ENCODE data around the gene SHCBP1.
A peak's percentile ranks its signal among the peaks of the same experiment; 100 is the strongest.
"Not testable (repeated sequence)": the region's sequence is repeated elsewhere in the genome, so short reads cannot be mapped to it uniquely, and the experiment has no call there.

SHCBP1 gene, protein sequence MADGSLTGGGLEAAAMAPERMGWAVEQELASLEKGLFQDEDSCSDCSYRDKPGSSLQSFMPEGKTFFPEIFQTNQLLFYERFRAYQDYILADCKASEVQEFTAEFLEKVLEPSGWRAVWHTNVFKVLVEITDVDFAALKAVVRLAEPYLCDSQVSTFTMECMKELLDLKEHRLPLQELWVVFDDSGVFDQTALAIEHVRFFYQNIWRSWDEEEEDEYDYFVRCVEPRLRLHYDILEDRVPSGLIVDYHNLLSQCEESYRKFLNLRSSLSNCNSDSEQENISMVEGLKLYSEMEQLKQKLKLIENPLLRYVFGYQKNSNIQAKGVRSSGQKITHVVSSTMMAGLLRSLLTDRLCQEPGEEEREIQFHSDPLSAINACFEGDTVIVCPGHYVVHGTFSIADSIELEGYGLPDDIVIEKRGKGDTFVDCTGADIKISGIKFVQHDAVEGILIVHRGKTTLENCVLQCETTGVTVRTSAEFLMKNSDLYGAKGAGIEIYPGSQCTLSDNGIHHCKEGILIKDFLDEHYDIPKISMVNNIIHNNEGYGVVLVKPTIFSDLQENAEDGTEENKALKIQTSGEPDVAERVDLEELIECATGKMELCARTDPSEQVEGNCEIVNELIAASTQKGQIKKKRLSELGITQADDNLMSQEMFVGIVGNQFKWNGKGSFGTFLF

DNA sequence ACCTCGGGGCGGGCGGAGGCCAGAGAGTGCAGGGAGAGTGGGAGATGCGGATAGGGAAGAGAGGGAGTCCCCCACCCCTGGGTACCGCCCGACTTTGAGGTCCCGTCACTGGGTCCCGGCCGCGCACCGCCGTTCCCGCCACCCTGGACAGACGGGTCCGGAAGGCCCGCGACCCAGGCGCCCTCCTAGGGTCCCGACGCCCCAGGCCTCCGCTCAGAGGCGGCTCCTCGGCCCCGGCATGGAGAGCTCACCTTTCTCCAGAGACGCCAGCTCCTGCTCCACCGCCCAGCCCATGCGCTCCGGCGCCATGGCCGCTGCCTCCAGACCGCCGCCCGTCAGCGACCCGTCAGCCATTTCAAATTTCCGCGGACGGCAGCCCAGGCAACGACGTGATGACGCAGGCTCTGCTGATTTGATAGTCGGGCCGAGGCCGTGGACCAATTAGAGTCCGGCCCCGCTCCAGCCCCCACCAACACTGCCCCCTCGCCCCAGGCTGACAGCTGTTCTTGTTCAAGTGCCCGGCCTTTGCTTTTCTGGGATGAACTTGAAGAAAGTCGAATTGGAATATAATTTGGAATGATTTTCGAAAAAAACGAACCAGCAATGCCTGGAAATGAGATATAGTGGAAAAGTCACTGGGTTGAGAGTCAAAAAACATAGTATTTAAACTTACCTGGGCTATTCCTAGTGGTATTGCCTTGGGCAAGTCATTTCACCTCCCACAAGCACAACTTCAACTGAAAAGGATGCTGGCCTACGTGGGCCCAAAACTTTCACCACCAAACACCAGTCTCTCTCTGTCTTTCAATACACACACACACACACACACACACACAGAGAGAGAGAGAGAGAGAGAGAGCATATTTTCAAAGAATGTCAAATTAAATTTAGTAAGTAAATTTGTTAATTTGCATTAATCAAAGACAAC lies at the start of gene SHCBP1:
TSS of gene SHCBP1 (minus strand) at position 374 of the 928 bp plus-strand sequence. CDS start at position 354, 20 bp downstream.
- DNase-seq (ENCODE audit: low read depth), result peak; percentile 25

DNA sequence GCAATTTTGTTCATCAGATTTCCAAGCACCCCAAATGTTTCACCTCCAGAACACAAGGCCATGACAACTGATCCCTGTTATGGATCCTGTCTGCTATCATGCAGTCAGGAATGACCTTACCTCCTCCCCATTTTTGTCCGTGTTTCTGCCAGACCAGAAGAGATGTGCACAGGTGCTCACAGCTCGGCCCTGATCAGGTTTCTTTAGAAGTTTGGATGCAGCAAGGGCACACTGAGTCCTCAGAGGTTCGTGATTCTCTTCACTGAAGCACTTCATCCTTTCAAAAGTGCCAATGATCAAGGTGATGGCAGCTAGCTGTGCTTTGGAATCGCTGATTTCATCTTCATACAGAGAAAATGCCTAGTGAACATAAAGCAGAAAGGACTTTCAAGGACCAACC lies 40.9 kb upstream of the SHCBP1 start:
- no peak for DNase-seq (ENCODE audit: low read depth)

DNA sequence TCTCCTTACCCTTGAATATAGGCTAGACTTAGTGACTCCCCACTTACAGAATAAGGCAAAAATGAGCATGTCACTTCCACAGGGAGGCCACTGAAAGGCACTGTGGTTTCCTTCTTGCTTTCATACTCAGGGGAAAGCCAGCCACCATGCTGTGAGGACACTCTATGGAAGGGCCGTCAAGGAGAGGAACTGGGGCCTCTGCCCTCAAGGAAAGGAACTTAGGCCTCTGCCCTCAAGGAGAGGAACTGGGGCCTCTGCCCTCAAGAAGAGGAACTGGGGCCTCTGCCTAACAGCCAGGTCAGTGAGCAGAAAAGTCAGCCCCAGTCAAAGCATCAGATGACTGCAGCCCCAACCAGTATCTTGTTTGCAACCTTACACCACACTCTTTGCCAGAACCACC lies 37.7 kb upstream of the SHCBP1 start:
- DNase-seq (ENCODE audit: low read depth), result no peak

DNA sequence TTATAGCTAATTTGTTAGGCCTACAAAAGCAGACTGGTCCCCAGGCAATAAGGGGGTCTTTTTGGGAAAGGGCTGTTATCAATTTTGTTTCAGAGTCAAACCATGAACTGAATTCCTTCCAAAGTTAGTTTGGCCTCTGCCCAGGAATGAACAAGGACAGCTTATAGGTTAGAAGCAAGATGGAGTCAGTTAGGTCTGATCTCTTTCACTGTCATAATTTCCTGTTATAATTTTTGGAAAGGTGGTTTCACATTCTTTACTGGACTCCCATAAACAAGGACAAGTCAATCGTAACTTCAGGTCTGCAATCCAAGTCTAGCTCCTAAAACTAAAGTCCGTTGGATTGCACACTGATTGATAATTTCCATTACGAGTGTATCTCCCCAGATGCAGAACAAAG lies 30.1 kb upstream of the SHCBP1 start:
- DNase-seq (ENCODE audit: low read depth), result no peak

DNA sequence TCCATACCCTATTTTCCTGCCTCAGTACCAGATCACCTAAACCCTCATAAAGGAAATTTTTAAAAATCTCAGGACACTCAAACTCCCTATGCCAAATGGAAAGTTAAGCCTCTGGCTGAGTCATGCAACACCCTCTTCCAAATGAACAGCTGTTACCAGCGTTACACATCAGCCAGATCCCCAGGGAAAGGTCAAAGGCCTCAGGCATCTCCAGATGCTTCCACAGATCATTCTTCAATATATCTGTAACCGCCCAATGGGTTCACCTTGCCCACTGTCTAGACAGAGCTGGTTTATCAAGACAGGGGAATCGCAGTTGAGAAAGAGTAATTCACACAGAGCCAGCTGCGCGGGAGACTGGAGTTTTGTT lies 29.1 kb upstream of the SHCBP1 start:
- DNase-seq (ENCODE audit: low read depth), result no peak

DNA sequence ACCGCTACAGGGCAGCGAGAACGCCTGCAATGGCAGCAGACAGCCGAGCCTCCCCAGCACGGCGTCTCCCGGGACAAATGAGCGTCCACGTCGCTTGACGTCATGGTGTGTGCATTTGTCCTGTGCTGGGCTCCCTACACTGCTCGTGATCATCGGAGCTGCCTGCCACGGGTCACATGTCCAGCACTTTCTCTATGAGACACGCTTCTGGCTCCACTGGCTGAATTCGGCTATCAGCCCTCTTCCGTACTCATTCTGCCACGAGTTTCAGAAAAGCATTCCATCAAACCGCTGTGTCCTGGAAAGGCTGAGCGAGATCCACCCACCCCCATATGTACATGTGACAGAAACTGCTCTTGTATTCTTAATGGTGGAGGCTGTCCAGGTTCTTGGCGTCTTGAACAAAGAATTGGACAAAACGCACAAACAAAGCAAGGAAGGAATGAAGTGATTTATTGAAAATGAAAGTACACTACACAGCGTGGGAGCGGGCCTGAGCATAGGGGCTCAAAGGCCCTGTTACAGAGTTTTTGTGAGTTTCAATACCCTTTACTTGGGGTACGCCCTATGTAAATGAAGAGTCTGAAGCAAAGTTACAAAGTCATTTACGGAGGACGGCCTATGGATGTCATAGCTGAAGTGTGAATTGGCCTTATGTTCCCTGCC lies 28.5 kb upstream of the SHCBP1 start:
- no peak for DNase-seq (ENCODE audit: low read depth)

DNA sequence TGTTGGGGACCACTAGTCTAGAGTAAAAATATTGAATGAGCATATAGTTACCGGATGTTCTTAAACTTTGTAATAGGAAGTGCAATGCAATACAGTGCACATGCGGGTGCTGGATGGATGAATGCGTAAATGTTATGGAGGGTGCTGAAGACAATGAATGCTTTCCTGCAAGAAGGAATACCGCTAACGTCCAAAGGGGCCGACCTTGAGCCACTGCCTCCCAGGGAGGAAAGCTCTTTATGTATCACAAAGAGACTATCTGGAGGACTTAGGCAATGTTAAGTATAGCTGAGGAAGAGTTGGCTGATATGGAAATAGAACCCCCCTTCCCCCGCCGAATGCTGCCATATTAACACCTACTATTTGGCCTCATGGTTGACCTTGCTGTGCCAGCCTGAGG lies 27.5 kb upstream of the SHCBP1 start:
- no peak for DNase-seq (ENCODE audit: low read depth)

DNA sequence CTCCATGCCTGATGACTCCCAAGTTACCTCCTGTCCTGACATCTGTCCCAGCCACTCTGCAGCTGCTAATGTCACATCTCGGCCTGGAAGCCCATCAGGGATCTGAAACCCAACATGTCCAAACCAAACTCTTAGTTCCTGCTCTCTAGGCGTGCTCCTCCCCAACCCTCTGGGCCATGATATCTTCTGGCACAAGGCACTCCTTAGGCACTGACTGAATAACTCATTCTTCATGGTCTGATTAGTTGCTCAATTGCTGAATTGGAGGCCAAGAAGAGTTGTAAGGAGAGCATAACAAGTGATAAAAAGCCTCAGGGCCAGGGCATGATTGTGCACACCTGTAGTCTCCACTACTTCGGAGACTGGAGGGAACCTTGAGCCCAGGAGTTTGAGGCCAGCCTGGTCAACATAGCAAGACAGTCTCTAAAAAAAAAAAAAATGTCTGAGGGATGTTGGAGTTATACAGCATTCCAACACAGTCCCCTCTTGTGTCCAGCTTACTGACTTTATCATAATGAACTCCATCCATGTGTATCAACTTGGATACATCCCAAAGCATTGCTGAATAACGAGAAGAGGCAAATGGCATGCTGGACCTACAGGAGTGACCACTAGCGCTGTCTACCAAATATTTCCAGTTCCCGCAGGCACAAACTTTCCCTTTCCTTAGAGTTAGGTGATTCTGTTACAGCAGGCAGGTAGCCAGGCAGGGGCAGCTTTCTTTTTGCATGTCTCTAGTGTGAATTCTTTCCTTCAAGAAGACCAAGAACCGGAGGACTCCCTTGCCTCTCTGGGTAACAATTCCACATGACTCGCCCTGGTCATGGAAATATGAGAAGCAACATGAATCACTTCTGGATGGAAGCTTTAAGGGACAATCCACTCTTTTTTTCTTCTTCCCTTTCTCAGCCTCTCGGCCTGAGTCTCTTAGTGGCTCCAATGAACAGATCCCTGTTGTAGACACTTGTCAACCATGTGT lies 18.1 kb upstream of the SHCBP1 start:
- DNase-seq (ENCODE audit: low read depth), result no peak

DNA sequence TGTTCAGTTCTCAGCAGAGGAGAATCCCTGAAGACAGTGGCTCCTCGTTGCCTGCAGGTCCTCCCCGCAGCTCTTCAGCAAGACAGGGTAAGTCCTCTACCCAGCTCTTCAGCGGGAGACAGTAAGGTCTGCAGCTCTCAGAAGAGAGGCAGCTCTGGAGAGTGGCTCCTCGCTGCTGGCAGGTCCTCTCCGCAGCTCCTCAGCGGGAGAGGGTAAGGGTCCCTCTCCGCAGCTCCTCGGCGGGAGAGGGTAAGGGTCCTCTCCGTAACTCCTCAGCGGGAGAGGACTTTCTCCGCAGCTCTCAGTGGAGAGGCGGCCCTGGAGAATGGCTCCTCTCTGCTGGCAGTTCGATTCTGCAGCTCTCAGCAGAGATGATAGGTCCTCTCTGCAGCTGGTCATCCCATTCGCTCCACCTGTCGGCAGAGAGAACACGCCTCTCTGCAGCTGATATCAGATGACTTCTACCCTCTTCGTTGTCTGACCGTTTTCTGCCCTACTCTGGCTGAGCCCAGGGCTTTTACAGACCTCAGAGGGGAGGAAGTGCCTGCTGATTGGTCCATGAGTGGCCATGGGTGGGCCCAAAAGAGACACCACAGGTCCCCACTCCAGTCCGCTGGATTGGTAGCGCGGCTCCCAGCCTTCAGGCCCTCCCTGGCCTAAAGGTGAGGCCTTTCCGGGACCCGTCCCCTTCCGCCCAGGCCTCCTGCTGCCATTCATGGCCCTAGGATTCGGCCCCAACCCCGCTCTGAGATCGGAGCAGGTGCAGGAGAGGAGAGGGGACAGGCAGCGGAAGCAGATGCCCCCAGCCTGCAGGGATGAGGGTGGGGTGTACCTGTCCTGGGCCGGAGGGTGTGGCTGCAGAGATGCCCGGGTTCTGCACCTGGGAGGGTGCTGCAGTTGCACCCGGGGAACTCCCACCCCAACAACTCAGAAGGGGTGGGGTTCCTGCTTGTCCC lies 11.9 kb upstream of the SHCBP1 start:
- DNase-seq (ENCODE audit: low read depth), result no peak

DNA sequence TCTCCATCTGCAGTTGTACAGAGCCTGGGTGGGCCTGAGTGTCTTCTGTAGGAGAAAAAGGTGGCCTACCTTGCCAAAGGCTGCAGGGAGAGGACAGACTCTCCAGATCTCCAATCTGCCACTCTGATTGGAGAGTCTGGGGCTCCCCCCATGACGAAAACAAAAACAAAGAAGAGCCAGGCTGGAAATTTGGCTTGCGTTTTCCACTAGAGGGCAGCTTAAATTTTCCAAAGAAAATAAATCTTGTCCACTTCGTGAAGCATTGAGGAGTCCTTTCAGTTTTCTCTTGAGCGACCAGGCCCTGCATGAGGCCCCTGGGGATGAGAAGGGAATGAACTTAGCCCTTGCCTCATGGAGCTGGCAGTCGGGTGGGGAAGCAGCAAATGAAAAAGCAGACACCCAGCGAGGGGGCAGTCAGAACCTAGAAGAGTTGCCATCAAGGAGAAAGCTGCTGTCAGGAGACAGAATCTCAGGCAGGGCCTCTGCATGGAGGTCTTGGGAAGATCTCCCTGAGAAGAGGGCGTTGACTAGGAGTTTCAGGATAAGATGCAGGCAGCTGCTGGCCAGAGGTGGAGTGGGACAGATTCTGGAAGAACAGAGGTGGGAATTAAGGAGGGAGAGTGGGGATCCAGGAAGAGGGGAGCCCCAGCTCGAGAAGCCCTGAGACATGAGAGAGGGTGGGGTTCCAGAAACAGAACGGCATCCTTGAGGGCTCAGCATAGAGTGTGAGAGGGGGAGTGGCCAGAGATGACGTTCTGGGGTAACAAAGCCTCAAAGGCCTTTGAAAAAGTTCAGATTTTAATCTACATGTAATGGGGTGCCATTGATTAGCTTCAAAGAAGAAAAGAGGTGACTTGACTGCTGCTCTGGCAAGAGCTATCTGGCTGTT lies 8.4 kb upstream of the SHCBP1 start:
- no peak for DNase-seq (ENCODE audit: low read depth)

DNA sequence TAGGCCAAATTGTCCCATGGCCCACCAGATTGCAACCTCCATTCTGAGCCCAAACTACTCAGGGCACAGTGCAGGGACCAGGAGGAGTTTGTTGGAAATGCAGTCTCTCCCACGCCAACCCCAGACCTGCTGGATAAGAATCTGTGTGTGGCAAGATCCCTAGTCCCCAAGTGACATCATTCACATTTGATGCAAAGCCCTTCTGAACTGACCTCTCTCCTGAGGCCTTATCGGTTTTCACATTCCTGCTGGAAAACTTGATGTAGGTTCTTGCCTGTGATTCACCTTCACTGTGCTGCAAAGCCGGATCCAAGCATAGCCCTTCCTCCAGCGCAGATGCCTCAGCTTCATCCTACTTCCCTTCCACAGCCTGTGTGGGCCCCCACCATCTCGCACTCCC lies 6.6 kb upstream of the SHCBP1 start:
- DNase-seq (ENCODE audit: low read depth), result no peak

DNA sequence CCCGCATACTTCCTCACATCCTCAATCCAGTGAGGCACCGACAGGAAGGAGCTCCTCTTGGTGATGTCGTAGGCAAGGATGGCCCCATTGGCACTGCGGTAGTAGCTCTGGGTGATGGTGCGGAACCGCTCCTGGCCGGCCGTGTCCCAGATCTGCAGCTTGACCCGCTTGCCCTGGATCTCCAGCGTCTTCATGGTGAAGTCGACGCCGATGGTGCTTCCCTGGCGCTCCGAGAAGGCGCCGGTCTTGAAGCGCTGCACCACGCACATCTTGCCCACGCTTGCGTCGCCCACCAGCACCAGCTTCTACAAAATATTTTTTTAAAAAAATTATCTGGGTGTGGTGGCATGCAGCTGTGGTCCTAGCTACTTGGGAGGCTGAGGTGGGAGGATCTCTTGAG lies 5.5 kb upstream of the SHCBP1 start:
- DNase-seq (ENCODE audit: low read depth), result not testable (repeated sequence)

DNA sequence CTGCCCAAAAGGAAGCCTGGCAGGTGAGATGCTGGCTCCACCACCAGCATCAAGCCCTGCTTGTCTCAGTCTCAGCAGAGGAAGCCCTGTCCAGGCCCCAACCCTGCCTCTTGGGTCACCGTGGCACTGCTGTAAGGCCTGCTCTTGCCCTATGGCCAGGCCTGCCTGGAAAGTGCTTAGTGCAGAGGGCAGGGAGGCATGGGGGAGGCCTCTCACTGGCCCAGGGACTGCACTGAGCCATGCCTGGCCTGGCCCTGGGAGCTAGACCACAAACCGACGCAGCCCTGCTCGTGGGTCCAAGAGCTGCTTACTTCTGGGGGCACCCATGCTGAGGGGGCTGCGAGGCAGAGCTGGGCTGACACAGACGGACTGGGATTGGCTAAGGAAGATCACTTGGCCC lies 3.7 kb upstream of the SHCBP1 start:
- not testable (repeated sequence) for DNase-seq (ENCODE audit: low read depth)

DNA sequence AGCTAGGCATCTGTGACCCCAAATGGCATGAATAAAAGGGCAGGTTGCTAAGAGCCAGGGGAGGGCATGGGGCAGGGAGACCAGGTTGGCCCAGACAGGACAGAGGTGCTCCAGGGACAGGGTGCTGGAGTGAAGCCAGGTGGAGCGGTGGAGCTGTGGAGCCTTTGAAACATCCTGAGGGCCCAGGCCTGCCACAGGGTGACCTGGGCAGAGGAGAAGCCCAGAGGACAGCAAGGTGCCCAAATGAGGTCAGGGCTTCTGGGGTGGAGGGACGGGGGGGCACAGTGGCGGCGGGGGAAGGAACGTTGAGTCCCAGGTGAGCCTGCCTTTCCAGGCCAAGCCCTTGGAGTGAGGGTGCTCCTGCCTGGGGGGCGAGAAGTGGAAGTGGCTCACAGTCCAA lies 2.5 kb upstream of the SHCBP1 start:
- not testable (repeated sequence) for DNase-seq (ENCODE audit: low read depth)

DNA sequence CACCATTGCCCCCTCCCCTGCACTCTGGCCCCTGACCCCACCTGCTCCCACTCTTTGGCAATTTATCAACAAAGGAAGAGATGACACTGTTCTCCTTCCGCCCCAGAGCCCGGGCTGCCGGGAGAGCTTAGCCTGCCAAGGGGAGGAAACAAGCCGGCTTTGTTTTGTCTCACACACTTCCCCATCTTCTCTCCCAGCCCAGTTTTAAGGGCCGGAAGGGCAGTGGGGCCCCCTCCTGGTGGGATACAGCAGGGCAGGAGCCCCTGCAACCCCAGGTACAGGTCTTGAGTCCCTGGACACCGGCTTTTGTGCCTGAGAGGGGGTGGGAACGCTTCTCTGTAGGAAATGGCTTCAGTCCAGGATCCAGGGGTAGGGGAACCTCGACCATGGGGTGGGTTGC lies 2.1 kb upstream of the SHCBP1 start:
- not testable (repeated sequence) for DNase-seq (ENCODE audit: low read depth)

DNA sequence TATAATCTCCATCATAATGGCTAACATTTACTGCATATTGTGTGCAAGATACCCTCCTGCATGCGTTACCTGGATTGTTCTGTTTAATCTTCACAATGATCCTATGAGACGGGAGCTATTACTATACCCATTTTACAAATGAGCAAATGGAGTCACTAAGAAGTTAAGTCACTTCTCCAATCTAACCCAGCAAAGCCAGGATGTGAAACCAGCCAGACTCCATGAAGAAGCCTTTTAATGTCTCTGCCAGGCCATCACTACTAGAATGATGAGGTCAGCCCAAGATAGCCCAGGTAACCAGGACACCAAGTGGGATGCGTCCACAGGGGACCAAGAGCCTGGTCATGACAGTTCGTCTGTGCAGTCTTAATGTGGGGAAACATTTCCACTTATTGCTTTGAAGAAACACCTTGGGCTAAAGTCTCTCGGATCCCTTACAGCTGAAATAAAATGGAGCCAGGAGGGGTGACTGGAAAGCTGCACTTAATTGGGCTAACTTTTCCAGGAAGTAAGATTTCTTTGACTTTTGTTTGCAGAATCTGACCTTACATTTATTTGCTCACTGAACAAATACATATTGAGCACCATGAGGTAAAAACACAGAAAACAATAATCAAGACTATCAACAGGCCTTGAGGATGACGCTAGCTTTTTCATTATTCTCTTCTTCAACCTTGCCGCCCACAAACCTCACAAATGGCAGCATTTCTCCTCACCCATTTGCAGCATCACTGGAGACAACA lies 926 bp upstream of the SHCBP1 start:
- no peak for DNase-seq (ENCODE audit: low read depth)

DNA sequence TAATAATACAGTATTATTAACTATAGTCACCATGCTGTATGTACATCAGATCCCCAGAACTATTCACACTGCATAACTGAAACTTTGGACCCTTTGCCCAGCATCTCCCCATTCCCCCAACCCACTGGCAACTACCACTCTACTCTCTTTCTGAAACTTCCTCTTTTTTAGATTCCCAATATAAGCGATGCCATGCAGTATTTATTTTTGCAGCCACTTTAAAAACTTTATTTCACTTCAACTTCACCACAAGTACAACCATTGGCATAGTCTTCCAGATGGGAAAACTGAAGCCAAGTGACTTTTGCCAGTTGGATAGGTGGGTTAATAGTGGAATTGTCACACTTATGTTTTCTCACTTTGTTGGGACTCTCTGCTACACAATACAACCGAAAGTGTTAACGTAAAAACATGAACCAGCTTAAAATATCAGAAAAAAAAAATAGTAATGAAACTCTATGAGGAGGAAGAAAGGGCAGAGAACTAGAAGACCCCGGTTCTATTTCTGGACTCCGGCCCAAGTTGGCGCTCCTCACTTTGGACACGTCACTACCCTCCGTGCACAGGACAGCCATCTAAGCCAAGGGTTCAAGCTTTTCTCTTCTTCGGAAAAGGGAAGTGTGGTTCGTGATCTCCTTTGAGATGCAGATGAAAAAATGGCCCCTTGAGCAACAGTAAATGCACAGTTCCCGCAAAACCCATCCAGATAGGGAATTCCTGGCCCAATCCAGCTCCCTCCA lies 743 bp downstream of the SHCBP1 start:
- no peak for DNase-seq (ENCODE audit: low read depth)

Data from stimulated activated CD8-positive, alpha-beta memory T cell treated with anti-CD3 and anti-CD28 coated beads, Interleukin-15, amount 100 ng/mL, for 1 hour (primary cell).